Right lung (tissue), 5 donors: Measurements from ENCODE around the gene EPSTI1. TPM values are rescaled to one million over a fixed set of nuclear protein-coding genes. Genes with fewer than 3 reads are reported as not detected.
A peak's percentile ranks its signal among the peaks of the same experiment; 100 is the strongest.

Source experiments
- DNase-seq, 2 donors: peaks; one replicate each; pipeline ENCODE4 v3.0.0-alpha.2; 2013
- polyA plus RNA-seq, 5 donors: library from polyadenylated mRNA; unstranded; fragments of 120-200 nt; gene quantifications; one replicate each; pipeline versions ENCODE4 v1.2.1 to v1.2.3, GENCODE V29; 2013; ENCODE audit warnings: inconsistent platforms in 1 of 5, low replicate concordance in 1 of 5; ENCODE audit not compliant: insufficient read length in 5 of 5, insufficient read depth in 1 of 5

Gene EPSTI1
- polyA plus RNA-seq, 5 donors, result 10.8 to 15.8 (median 12.9) TPM

GRCh38 chr13:42855410-42855809 lies 136.6 kb downstream of the EPSTI1 start:
- no peak for DNase-seq

- DNase-seq, result no peak
Observed at GRCh38 chr13:42852136-42852535, 139.9 kb downstream of the EPSTI1 start.

- DNase-seq, result no peak
Observed at GRCh38 chr13:42849200-42849599, 142.8 kb downstream of the EPSTI1 start.

GRCh38 chr13:42847891-42848663 lies 144.0 kb downstream of the EPSTI1 start:
- DNase-seq, result no peak

GRCh38 chr13:42836930-42837690 lies 154.9 kb downstream of the EPSTI1 start:
- peak; percentile 10 to 16 for DNase-seq

Other genes starting within 250 kb of the EPSTI1 start
- 10 to 100 TPM in 4 of 5 donors, 1 to 10 TPM in 1; 2.4 to 17.6 (median 11.4) TPM for gene FAM216B, start 210.7 kb downstream of the EPSTI1 start, polyA plus RNA-seq
- gene DNAJC15, start 31.3 kb upstream of the EPSTI1 start, polyA plus RNA-seq, result 10 to 100 TPM; 14.1 to 29.9 (median 23.1) TPM